Gastrocnemius medialis (tissue), 4 donors: ENCODE measurements around the gene ASXL1. TPM values are rescaled to one million over a fixed set of nuclear protein-coding genes. Genes with fewer than 3 reads are reported as not detected.
A peak's percentile ranks its signal among the peaks of the same experiment; 100 is the strongest.

Source experiments
- ATAC-seq, 2 donors: fragments of 150-250 bp; one replicate each; pipeline ENCODE4 v1.9.1; 2016
- DNase-seq, 2 donors: peaks; one replicate each; pipeline ENCODE4 v3.0.0-alpha.2; 2019
- H3K27ac ChIP-seq, 4 donors: fragments of 200-600 bp; sonication (generic); 1 replicate in 1 of 4; 2 replicates in 3 of 4; pipeline ENCODE4 v1.5.1; 2016 to 2018; ENCODE audit warnings: mild to moderate bottlenecking in 2 of 4, moderate library complexity in 1 of 4
- H3K27me3 ChIP-seq, 3 donors: fragments of 200-600 bp; sonication (generic) in 2 of 3; 1 replicate in 1 of 3; 2 replicates in 2 of 3; pipeline versions ENCODE4 v1.5.1 to v1.6.0; 2016 to 2019; ENCODE audit warnings: mild to moderate bottlenecking in 1 of 3, moderate library complexity in 1 of 3
- H3K36me3 ChIP-seq, 2 donors: fragments of 200-600 bp; sonication (generic) in 1 of 2; one replicate each; pipeline ENCODE4 v1.5.1; 2017 to 2018
- H3K4me1 ChIP-seq, 2 donors: fragments of 200-600 bp; sonication (generic) in 1 of 2; one replicate each; pipeline ENCODE4 v1.5.1; 2016 to 2017; ENCODE audit warnings: mild to moderate bottlenecking in 2 of 2
- H3K4me3 ChIP-seq, 4 donors: fragments of 200-600 bp; sonication (generic) in 3 of 4; 1 replicate in 1 of 4; 2 replicates in 3 of 4; pipeline ENCODE4 v1.5.1; 2016 to 2019; ENCODE audit warnings: mild to moderate bottlenecking in 2 of 4
- H3K9me3 ChIP-seq, 3 donors: fragments of 200-600 bp; sonication (generic) in 2 of 3; 1 replicate in 1 of 3; 2 replicates in 2 of 3; pipeline ENCODE4 v1.5.1; 2016 to 2019
- CTCF ChIP-seq, 5 experiments: fragments of 450-650 bp in 3 of 5; fragments of 200-600 bp in 2 of 5; sonication (generic) in 2 of 5; IDR thresholded peaks in 4 of 5; conservative IDR thresholded peaks in 1 of 5; 1 replicate in 4 of 5; 2 replicates in 1 of 5; pipeline ENCODE4 v1.5.1; 2016 to 2019; ENCODE audit warnings: antibody characterized with exemption in 5 of 5, mild to moderate bottlenecking in 3 of 5, moderate library complexity in 3 of 5
- POLR2A ChIP-seq, 2 donors: fragments of 450-650 bp; IDR thresholded peaks; one replicate each; pipeline ENCODE4 v1.6.1; 2017; ENCODE audit warnings: antibody characterized with exemption in 2 of 2, mild to moderate bottlenecking in 2 of 2, moderate library complexity in 2 of 2
- in situ Hi-C, 4 donors: fragments of 200-750 bp; cut with MboI; loops; one replicate each; pipeline versions ENCODE4 v1.15.0 to v1.8.0; 2017; ENCODE audit warnings: low sequenced_read_pairs in 4 of 4
- intact Hi-C: fragments of 100-400 bp; cut with DNase I; formaldehyde crosslinking; loops from one replicate; pipeline ENCODE4 v1.15.1; 2023; ENCODE audit warnings: low total_unique reads
- total RNA-seq, 4 donors: library from RNA; depleted of rRNA; stranded (reverse); fragments of >200 nt; gene quantifications; one replicate each; pipeline versions ENCODE4 v1.1.0 to v1.2.3, GENCODE V29; 2016

Gene ASXL1
- total RNA-seq, 4 donors from 2014 or later, result 21.8 to 36.6 (median 28.4) TPM

GRCh38 chr20:32448306-32449056 is 90.3 kb downstream of the ASXL1 start:
- ATAC-seq (no peak), DNase-seq (no peak)
- TF ChIP-seq CTCF (IDR thresholded peaks at IDR 0.05 in 4 of 5, conservative IDR thresholded peaks at IDR 0.05 in 1 of 5), result no peak
- TF ChIP-seq POLR2A (IDR thresholded peaks at IDR 0.05), result no peak
- peaks cover 0 to 7% of the 10 kb centered on the region in 2 donors for H3K36me3 ChIP-seq
- H3K27me3 ChIP-seq, result no peaks in the 10 kb centered on the region
- no peak overlapping the region for H3K4me3 ChIP-seq
- H3K9me3 ChIP-seq, result no peaks in the 10 kb centered on the region
- no peak overlapping the region for H3K27ac ChIP-seq
- intact Hi-C loops (no loop called here), in situ Hi-C loops (no loop called here)
- H3K4me1 ChIP-seq, result peaks cover 11 to 15% of the 10 kb centered on the region in 2 donors

GRCh38 chr20:32449057-32449889 is 91.1 kb downstream of the ASXL1 start:
- no peak for ATAC-seq
- in situ Hi-C loops, result no loop called here
- H3K4me3 ChIP-seq, result no peak overlapping the region
- no peaks in the 10 kb centered on the region for H3K27me3 ChIP-seq
- H3K36me3 ChIP-seq, result peaks cover 0 to 7% of the 10 kb centered on the region in 2 donors
- H3K4me1 ChIP-seq, result peaks cover 11 to 15% of the 10 kb centered on the region in 2 donors
- intact Hi-C loops, result no loop called here
- H3K27ac ChIP-seq, result peak overlapping the region in 1 of 4 donors; percentile 27
- DNase-seq, result no peak
- H3K9me3 ChIP-seq, result no peaks in the 10 kb centered on the region
- TF ChIP-seq CTCF (IDR thresholded peaks at IDR 0.05 in 4 of 5, conservative IDR thresholded peaks at IDR 0.05 in 1 of 5) (no peak), POLR2A (IDR thresholded peaks at IDR 0.05) (no peak)

- H3K27me3 ChIP-seq, result no peaks in the 10 kb centered on the region
- H3K4me3 ChIP-seq, result no peak overlapping the region
- H3K27ac ChIP-seq, result peak overlapping the region in 1 of 4 donors; percentile 27
- H3K9me3 ChIP-seq, result no peaks in the 10 kb centered on the region
- peaks cover 11 to 15% of the 10 kb centered on the region in 2 donors for H3K4me1 ChIP-seq
- intact Hi-C loops, result no loop called here
- in situ Hi-C loops, result no loop called here
- H3K36me3 ChIP-seq, result peaks cover 0 to 7% of the 10 kb centered on the region in 2 donors
- DNase-seq (no peak), ATAC-seq (no peak)
- no peak for TF ChIP-seq CTCF (IDR thresholded peaks at IDR 0.05 in 4 of 5, conservative IDR thresholded peaks at IDR 0.05 in 1 of 5)
- no peak for TF ChIP-seq POLR2A (IDR thresholded peaks at IDR 0.05)
Observed at GRCh38 chr20:32449890-32450401, 91.8 kb downstream of the ASXL1 start.

GRCh38 chr20:32450484-32451061 is 92.4 kb downstream of the ASXL1 start:
- ATAC-seq (no peak), DNase-seq (no peak)
- intact Hi-C loops, result no loop called here
- in situ Hi-C loops, result no loop called here
- Histone ChIP-seq H3K27me3 (no peaks in the 10 kb centered on the region), H3K27ac (no peak overlapping the region), H3K9me3 (no peaks in the 10 kb centered on the region), H3K4me1 (peaks cover 11 to 15% of the 10 kb centered on the region in 2 donors), H3K4me3 (no peak overlapping the region), H3K36me3 (peaks cover 0 to 7% of the 10 kb centered on the region in 2 donors)
- TF ChIP-seq POLR2A (IDR thresholded peaks at IDR 0.05) (no peak), CTCF (IDR thresholded peaks at IDR 0.05 in 4 of 5, conservative IDR thresholded peaks at IDR 0.05 in 1 of 5) (no peak)
